HCT116 (cell line): ENCODE data around the gene THG1L. TPM values are rescaled to one million over a fixed set of nuclear protein-coding genes. Genes with fewer than 3 reads are reported as not detected.
"Not testable (repeated sequence)": the region's sequence is repeated elsewhere in the genome, so short reads cannot be mapped to it uniquely, and the experiment has no call there.

ENCODE experiments used
- ATAC-seq: fragments of 200-7000 bp; cut with Tn5 transposase; 2 replicates; pipeline ENCODE4 v1.9.1; 2020; ENCODE audit warnings: mild to moderate bottlenecking, moderate library complexity
- BruUV-seq: library from RNA; stranded (reverse); fragments of 400-500 nt; replicated peaks from 2 replicates; lab custom pipeline; 2021; lab: Mats Ljungman, UMichigan
- CTCF ChIA-PET: fragments of 300-600 bp; sonication (Branson Sonifier 250); formaldehyde crosslinking; loops from one replicate; lab custom pipeline; 2021; ENCODE audit warnings: antibody characterized with exemption; lab: Charles Lee
- POLR2A ChIA-PET: fragments of 300-600, 350-600 bp; sonication (Branson Sonifier 250); formaldehyde crosslinking; loops from one replicate; lab custom pipeline; 2021; ENCODE audit warnings: antibody characterized with exemption; lab: Charles Lee
- RAD21 ChIA-PET, 2 experiments: fragments of 300-600 bp; sonication (Branson Sonifier 250); formaldehyde crosslinking; loops; one replicate each; lab custom pipeline; 2023; ENCODE audit warnings: low total read pairs in 2 of 2; ENCODE audit not compliant: uncharacterized antibody in 2 of 2, unreplicated experiment in 2 of 2, low non-redundant PET in 1 of 2; lab: Charles Lee
- DNase-seq: peaks from one replicate; pipeline ENCODE4 v3.0.0-alpha.2; 2010; ENCODE audit warnings: low read depth, low spot score
- H2AFZ ChIP-seq: fragments of 200-600 bp; shearing (Covaris generic), sonication (generic); 2 replicates; pipeline ENCODE4 v1.6.1; 2017; ENCODE audit warnings: low read depth, mixed run types, mixed read lengths, antibody characterized with exemption, low read length; ENCODE audit not compliant: poor library complexity, severe bottlenecking
- H3K27ac ChIP-seq: 2 replicates; pipeline ENCODE4 v1.5.1; 2012; ENCODE audit warnings: low read depth, low read length
- H3K27me3 ChIP-seq: fragments of 200-600 bp; sonication (generic); 2 replicates; pipeline ENCODE4 v1.6.1; 2016; ENCODE audit warnings: mixed run types, low read length, mixed read lengths; ENCODE audit not compliant: insufficient read depth
- H3K36me3 ChIP-seq, 2 experiments: fragments of 200-500 bp in 1 of 2; fragments of 200-600 bp in 1 of 2; sonication (Bioruptor generic) in 1 of 2; sonication (generic) in 1 of 2; 2 replicates each; pipeline versions ENCODE4 v1.5.1 to v1.6.1; 2014 to 2016; ENCODE audit warnings: low read length in 2 of 2, inconsistent platforms in 1 of 2, mixed read lengths in 1 of 2, mixed run types in 1 of 2; ENCODE audit not compliant: insufficient read depth in 2 of 2, control insufficient read depth in 1 of 2
- H3K4me1 ChIP-seq, 2 experiments: fragments of 200-600 bp in 1 of 2; sonication (generic) in 1 of 2; 2 replicates each; pipeline versions ENCODE4 v1.5.1 to v1.6.1; 2012 to 2017; ENCODE audit warnings: low read length in 2 of 2, inconsistent platforms in 1 of 2, mild to moderate bottlenecking in 1 of 2, mixed read lengths in 1 of 2, mixed run types in 1 of 2, moderate library complexity in 1 of 2; ENCODE audit not compliant: insufficient read depth in 2 of 2, control insufficient read depth in 1 of 2
- H3K4me2 ChIP-seq: fragments of 200-600 bp; sonication (generic); 2 replicates; pipeline ENCODE4 v1.6.1; 2017; ENCODE audit warnings: mixed run types, low read length, mixed read lengths
- H3K4me3 ChIP-seq, 2 experiments: fragments of 200-600 bp in 1 of 2; sonication (generic) in 1 of 2; replicated peaks in 1 of 2; 2 replicates each; pipeline ENCODE4 v1.5.1; 2011 to 2016; ENCODE audit warnings: low read length in 2 of 2, control low read depth in 1 of 2, low read depth in 1 of 2, mild to moderate bottlenecking in 1 of 2, mixed read lengths in 1 of 2, mixed run types in 1 of 2
- H3K79me2 ChIP-seq: fragments of 200-600 bp; sonication (generic); 2 replicates; pipeline ENCODE4 v1.6.1; 2017; ENCODE audit warnings: mild to moderate bottlenecking, mixed run types, low read length, moderate library complexity, mixed read lengths; ENCODE audit not compliant: insufficient read depth
- H3K9ac ChIP-seq: fragments of 200-600 bp; sonication (generic); 2 replicates; pipeline ENCODE4 v1.6.1; 2016; ENCODE audit warnings: low read length, mixed read lengths
- H3K9me2 ChIP-seq: fragments of 200-600 bp; sonication (generic), shearing (Covaris generic); 2 replicates; pipeline ENCODE4 v1.6.1; 2017; ENCODE audit warnings: mixed run types, mild to moderate bottlenecking, moderate library complexity; ENCODE audit not compliant: insufficient read depth
- H3K9me3 ChIP-seq, 2 experiments: fragments of 200-500 bp in 1 of 2; fragments of 200-600 bp in 1 of 2; sonication (Bioruptor generic) in 1 of 2; sonication (generic) in 1 of 2; 2 replicates each; pipeline ENCODE4 v1.6.1; 2014 to 2017; ENCODE audit warnings: low read length in 2 of 2, mixed read lengths in 2 of 2, inconsistent platforms in 1 of 2, low read depth in 1 of 2, mild to moderate bottlenecking in 1 of 2, mixed run types in 1 of 2, moderate library complexity in 1 of 2; ENCODE audit not compliant: control insufficient read depth in 1 of 2, insufficient read depth in 1 of 2
- H4K20me1 ChIP-seq: fragments of 200-600 bp; sonication (generic), shearing (Covaris generic); 2 replicates; pipeline ENCODE4 v1.6.1; 2017; ENCODE audit warnings: mixed run types, mild to moderate bottlenecking, moderate library complexity; ENCODE audit not compliant: insufficient read depth
- EGR1 ChIP-seq: IDR thresholded peaks from 2 replicates; pipeline ENCODE4 v1.6.1; 2012; ENCODE audit warnings: low read depth
- FOSL1 ChIP-seq: IDR thresholded peaks from 2 replicates; pipeline ENCODE4 v1.6.1; 2012; ENCODE audit warnings: low read depth
- RAD21 ChIP-seq: IDR thresholded peaks from 2 replicates; pipeline ENCODE4 v1.6.1; 2012; ENCODE audit warnings: low read depth, mild to moderate bottlenecking
- SRF ChIP-seq: IDR thresholded peaks from 2 replicates; pipeline ENCODE4 v1.6.1; 2012; ENCODE audit warnings: low read depth
- TCF7L2 ChIP-seq: IDR thresholded peaks from 2 replicates; pipeline ENCODE4 v1.7.0; 2011; ENCODE audit warnings: borderline replicate concordance, inconsistent platforms; ENCODE audit not compliant: insufficient read depth, insufficient read length; ENCODE audit errors: extremely low read depth
- YY1 ChIP-seq: IDR thresholded peaks from 2 replicates; pipeline ENCODE4 v1.6.1; 2011; ENCODE audit warnings: low read length, low read depth, moderate library complexity, mild to moderate bottlenecking; ENCODE audit not compliant: insufficient replicate concordance; ENCODE audit errors: extremely low read depth
- ZFX ChIP-seq: fragments of 450-650 bp; IDR thresholded peaks from 2 replicates; pipeline ENCODE4 v1.6.1; 2017
- ZNF274 ChIP-seq: fragments of 200-500 bp; sonication (Bioruptor generic); IDR thresholded peaks from 2 replicates; pipeline ENCODE4 v1.6.1; 2014; ENCODE audit warnings: mild to moderate bottlenecking, low read depth, low read length, inconsistent platforms
- intact Hi-C: fragments of 100-400 bp; cut with micrococcal nuclease; formaldehyde crosslinking; loops from 2 replicates; pipeline ENCODE4 v1.10.0; 2022
- total RNA-seq: library from RNA; stranded (reverse); gene quantifications from one replicate; pipeline ENCODE4 v1.2.1, GENCODE V29; 2021; ENCODE audit not compliant: unreplicated experiment
- TF ChIP-seq, protein P1 (sequence below): IDR thresholded peaks from 2 replicates; pipeline ENCODE4 v1.6.1; 2011; ENCODE audit warnings: mild to moderate bottlenecking, low read length, moderate library complexity; ENCODE audit not compliant: insufficient replicate concordance; ENCODE audit errors: extremely low read depth
- TF ChIP-seq, protein P2 (sequence below): IDR thresholded peaks from 2 replicates; pipeline ENCODE4 v1.6.1; 2012

The THG1L gene
- total RNA-seq, 1 experiment from 2014 or later: 33.9 TPM

DNA sequence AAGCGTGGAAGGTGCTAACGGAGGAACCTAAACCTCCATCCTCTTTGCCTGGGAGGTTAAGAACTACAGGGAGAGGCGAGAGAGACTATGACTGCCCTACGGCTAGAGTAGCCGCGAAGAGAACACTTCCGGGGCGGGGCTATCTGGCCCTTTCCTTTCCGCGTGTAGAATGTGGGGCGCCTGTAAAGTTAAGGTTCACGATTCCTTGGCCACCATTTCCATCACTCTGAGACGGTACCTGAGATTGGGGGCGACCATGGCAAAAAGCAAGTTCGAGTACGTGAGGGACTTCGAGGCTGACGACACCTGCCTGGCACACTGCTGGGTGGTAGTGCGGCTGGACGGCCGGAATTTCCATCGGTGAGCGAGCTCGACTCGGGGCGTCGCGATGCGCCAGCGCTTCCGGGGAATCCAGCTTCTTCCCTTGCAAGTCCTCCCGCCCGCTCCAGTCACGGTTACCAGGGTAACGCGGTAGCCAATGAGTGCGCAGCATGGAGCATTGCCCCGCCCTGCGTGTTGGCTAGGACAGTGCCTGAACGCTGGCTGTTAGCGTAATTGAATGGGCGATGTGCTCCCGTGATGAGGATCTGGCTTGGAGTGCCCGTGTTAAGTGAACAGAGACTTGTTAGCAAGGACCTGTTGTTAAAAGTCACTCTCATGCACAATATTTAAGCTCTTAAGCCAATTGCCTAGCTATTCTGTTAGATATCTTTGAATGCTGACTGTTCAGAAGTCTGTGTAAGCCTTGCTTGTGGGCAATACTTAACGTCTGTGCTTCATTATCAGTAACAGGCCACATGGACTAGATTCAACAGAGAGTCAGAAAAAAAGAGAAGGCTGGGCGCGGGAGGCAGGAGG is at the start of gene THG1L (continued):
- TF ChIP-seq, protein P1, sequence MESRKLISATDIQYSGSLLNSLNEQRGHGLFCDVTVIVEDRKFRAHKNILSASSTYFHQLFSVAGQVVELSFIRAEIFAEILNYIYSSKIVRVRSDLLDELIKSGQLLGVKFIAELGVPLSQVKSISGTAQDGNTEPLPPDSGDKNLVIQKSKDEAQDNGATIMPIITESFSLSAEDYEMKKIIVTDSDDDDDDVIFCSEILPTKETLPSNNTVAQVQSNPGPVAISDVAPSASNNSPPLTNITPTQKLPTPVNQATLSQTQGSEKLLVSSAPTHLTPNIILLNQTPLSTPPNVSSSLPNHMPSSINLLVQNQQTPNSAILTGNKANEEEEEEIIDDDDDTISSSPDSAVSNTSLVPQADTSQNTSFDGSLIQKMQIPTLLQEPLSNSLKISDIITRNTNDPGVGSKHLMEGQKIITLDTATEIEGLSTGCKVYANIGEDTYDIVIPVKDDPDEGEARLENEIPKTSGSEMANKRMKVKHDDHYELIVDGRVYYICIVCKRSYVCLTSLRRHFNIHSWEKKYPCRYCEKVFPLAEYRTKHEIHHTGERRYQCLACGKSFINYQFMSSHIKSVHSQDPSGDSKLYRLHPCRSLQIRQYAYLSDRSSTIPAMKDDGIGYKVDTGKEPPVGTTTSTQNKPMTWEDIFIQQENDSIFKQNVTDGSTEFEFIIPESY: no peak
- no peak for TF ChIP-seq FOSL1
- TF ChIP-seq, protein P2, sequence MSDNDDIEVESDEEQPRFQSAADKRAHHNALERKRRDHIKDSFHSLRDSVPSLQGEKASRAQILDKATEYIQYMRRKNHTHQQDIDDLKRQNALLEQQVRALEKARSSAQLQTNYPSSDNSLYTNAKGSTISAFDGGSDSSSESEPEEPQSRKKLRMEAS: peak; percentile 95
- no peak for TF ChIP-seq ZFX

DNA sequence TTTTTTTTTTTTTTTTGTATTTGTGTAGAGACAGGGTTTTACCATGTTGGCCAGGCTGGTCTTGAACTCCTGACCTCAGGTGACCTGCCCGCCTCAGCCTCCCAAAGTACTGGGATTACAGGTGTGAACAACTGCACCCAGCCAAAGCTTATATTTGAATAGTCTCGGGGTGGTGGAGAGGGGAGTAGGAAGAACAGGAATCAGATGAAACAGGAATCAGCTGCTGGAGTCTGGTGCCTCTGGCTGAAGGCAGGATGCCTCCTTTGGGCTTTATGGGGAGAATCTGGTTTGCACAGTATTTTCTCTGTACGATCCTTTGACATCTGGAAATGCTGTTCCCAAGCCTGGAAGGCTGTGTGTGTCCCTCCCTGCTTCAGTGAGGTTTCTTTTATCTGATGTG is 49.0 kb upstream of the THG1L start:
- H2AFZ ChIP-seq: no peak overlapping the region
- intact Hi-C loops: no loop called here
- ATAC-seq: no peak

DNA sequence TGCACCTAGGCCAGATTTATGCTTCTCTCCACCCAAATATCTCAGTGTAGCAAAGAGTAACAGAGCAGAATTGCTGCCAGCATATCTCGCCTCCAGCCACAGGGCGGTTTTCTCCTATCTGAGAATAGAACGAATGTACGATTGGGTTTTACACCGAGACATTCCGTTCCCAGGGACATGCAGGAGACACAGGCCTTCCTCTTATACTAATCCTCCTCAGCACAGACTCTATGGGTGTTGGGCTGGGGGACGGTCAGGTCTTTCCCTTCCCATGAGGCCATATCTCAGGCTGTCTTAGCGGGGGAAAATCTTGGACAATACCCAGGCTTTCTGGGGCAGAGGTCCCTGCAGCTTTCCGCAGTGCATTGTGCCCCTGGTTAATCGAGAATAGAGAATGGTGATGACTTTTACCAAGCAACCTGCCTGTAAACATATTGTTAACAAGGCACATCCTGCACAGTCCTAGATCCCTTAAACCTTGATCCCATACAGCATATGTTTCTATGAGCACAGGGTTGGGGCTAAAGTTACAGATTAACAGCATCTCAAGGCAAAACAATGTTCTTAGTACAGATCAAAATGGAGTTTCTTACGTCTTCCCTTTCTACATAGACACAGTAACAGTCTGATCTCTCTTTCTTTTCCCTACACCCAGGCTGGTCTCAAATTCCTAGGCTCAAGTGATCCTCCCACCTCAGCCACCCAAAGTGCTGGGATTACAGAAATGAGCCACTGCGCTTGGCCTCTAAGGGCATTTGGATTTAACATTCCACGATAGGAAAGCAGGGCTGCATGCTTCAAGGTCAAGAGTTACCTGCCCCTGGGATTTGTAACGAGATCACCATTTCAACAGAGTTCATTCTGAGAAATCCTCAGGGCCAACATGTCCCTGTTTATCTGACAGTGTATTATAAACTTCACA is 44.7 kb upstream of the THG1L start:
- H3K4me3 ChIP-seq, H2AFZ ChIP-seq, RAD21 ChIA-PET, intact Hi-C loops, H3K4me1 ChIP-seq, H3K27ac ChIP-seq, BruUV-seq, ATAC-seq, H3K9me2 ChIP-seq, H3K27me3 ChIP-seq, POLR2A ChIA-PET, H3K9me3 ChIP-seq, CTCF ChIA-PET, DNase-seq, H3K79me2 ChIP-seq, H4K20me1 ChIP-seq, H3K4me2 ChIP-seq, H3K9ac ChIP-seq, H3K36me3 ChIP-seq: not testable (repeated sequence)

More for the DNA sequence above, 49.0 kb upstream of the THG1L start:
- no peak overlapping the region for H3K4me2 ChIP-seq
- CTCF ChIA-PET: no interaction called here
- H3K27ac ChIP-seq: no peak overlapping the region
- POLR2A ChIA-PET: interaction anchor here (0.6 kb wide), 1 partner anchor 539 kb away, joined by 4 read pairs; the partner anchor contains the start of gene MED7
- H3K79me2 ChIP-seq: no peaks in the 10 kb centered on the region
- H4K20me1 ChIP-seq: no peaks in the 10 kb centered on the region
- DNase-seq: no peak
- H3K27me3 ChIP-seq: no peaks in the 10 kb centered on the region
- no peak overlapping the region for H3K4me3 ChIP-seq
- no peaks in the 10 kb centered on the region for H3K4me1 ChIP-seq
- H3K9me3 ChIP-seq: no peaks in the 10 kb centered on the region
- no TSS peak for BruUV-seq
- H3K9me2 ChIP-seq: no peaks in the 10 kb centered on the region
- no peak overlapping the region for H3K9ac ChIP-seq
- RAD21 ChIA-PET: no interaction called here
- no peaks in the 10 kb centered on the region for H3K36me3 ChIP-seq
- TF ChIP-seq EGR1 (no peak), RAD21 (no peak), TCF7L2 (no peak), YY1 (no peak), ZNF274 (no peak), SRF (no peak)
- TF ChIP-seq, protein P1: no peak
- TF ChIP-seq, all 23 proteins: peak for 0
